Lung (tissue), 12 donors: ENCODE data around the gene ARID1B. TPM values are rescaled to one million over a fixed set of nuclear protein-coding genes. Genes with fewer than 3 reads are reported as not detected.

ENCODE experiments used
- ATAC-seq: fragments of 200-7000 bp; cut with Tn5 transposase; one replicate; pipeline ENCODE4 v1.9.1; 2020; ENCODE audit warnings: moderate number of reproducible peaks; ENCODE audit not compliant: insufficient read depth, low FRiP score
- DNase-seq, 3 donors: peaks; one replicate each; pipeline ENCODE4 v3.0.0-alpha.2; 2013 to 2017
- H3K27ac ChIP-seq, 2 donors: one replicate each; pipeline ENCODE4 v1.5.1; 2013; ENCODE audit warnings: mild to moderate bottlenecking in 2 of 2, moderate library complexity in 2 of 2, control low read depth in 1 of 2, inconsistent platforms in 1 of 2, low read depth in 1 of 2, low read length in 1 of 2
- H3K27me3 ChIP-seq, 3 donors: one replicate each; pipeline ENCODE4 v1.5.1; 2013; ENCODE audit warnings: low read length in 2 of 3; ENCODE audit not compliant: control insufficient read depth in 3 of 3, insufficient read depth in 3 of 3
- H3K36me3 ChIP-seq, 4 donors: one replicate each; pipeline ENCODE4 v1.5.1; 2013; ENCODE audit warnings: low read length in 4 of 4, mild to moderate bottlenecking in 1 of 4, moderate library complexity in 1 of 4; ENCODE audit not compliant: control insufficient read depth in 4 of 4, insufficient read depth in 4 of 4
- H3K4me1 ChIP-seq, 5 donors: one replicate each; pipeline ENCODE4 v1.5.1; 2013; ENCODE audit warnings: low read length in 5 of 5, mild to moderate bottlenecking in 2 of 5, moderate library complexity in 1 of 5; ENCODE audit not compliant: control insufficient read depth in 5 of 5, insufficient read depth in 5 of 5
- H3K4me3 ChIP-seq: one replicate; pipeline ENCODE4 v1.5.1; 2013; ENCODE audit warnings: mild to moderate bottlenecking, control low read depth, moderate library complexity
- H3K9ac ChIP-seq, 2 donors: one replicate each; pipeline ENCODE4 v1.5.1; 2013; ENCODE audit warnings: low read length in 2 of 2, control low read depth in 1 of 2; ENCODE audit not compliant: insufficient read depth in 1 of 2
- H3K9me3 ChIP-seq, 4 donors: one replicate each; pipeline ENCODE4 v1.5.1; 2013; ENCODE audit warnings: low read length in 3 of 4, mild to moderate bottlenecking in 1 of 4, moderate library complexity in 1 of 4; ENCODE audit not compliant: control insufficient read depth in 4 of 4, insufficient read depth in 3 of 4
- CTCF ChIP-seq: IDR thresholded peaks from 2 replicates; pipeline ENCODE4 v1.5.1; 2012; ENCODE audit warnings: mild to moderate bottlenecking; ENCODE audit errors: control extremely low read depth, extremely low read depth
- WGBS, 2 donors: extraction: QIAGEN DNeasy Blood & Tissue Kit; methylation state at CpG; one replicate each; pipeline ENCODE4 v1.1.7; 2013; 5-methylcytosine and 5-hydroxymethylcytosine counted together
- polyA plus RNA-seq, 2 donors: library from polyadenylated mRNA; stranded (reverse); fragments of 200-250 nt; gene quantifications; one replicate each; pipeline ENCODE4 v1.2.1, GENCODE V29; 2013
- total RNA-seq, 2 donors: library from RNA; depleted of rRNA in 1 of 2; stranded (reverse); fragments of >200 nt in 1 of 2; gene quantifications; one replicate each; pipeline ENCODE4 v1.2.1, GENCODE V29; 2014 to 2021
- donor health status: control.
- donor health status: control.
- donor health status: Bipolar disorder and iron deficiency.
- donor health status: healthy.
- donor health status: DM: yes; HTN: yes; CAD: no.

The ARID1B gene
- total and polyA plus RNA-seq, 4 donors, result 10.5 to 239 (median 50.9) TPM

GRCh38 chr6:157253699-157254098 lies 476.5 kb downstream of the ARID1B start:
- WGBS, 2 donors, result 75 to 80% methylated on average over 7 of the region's 7 CpGs
- H3K27ac ChIP-seq, result no peak overlapping the region
- ATAC-seq, result no peak
- no peak for DNase-seq
- no peaks in the 10 kb centered on the region for H3K27me3 ChIP-seq
- no peaks in the 10 kb centered on the region for H3K36me3 ChIP-seq
- H3K4me1 ChIP-seq, result peaks cover 0 to 3% (median 0%) of the 10 kb centered on the region in 5 donors
- H3K4me3 ChIP-seq, result no peak overlapping the region
- TF ChIP-seq CTCF, result no peak
- peaks cover 0 to 2% (median 0%) of the 10 kb centered on the region in 4 donors for H3K9me3 ChIP-seq
- no peak overlapping the region for H3K9ac ChIP-seq

GRCh38 chr6:157254538-157254937 lies 477.4 kb downstream of the ARID1B start:
- no peaks in the 10 kb centered on the region for H3K36me3 ChIP-seq
- TF ChIP-seq CTCF, result no peak
- H3K9me3 ChIP-seq, result peaks cover 0 to 2% (median 0%) of the 10 kb centered on the region in 4 donors
- no peak overlapping the region for H3K9ac ChIP-seq
- DNase-seq (no peak), ATAC-seq (no peak)
- H3K4me1 ChIP-seq, result peaks cover 0 to 3% (median 1%) of the 10 kb centered on the region in 5 donors
- H3K27ac ChIP-seq, result no peak overlapping the region
- WGBS, 2 donors, result 93% methylated on average over 3 of the region's 3 CpGs
- no peak overlapping the region for H3K4me3 ChIP-seq
- H3K27me3 ChIP-seq, result no peaks in the 10 kb centered on the region

- peaks cover 0 to 6% (median 3%) of the 10 kb centered on the region in 5 donors for H3K4me1 ChIP-seq
- ATAC-seq (no peak), DNase-seq (no peak)
Measured at GRCh38 chr6:157255079-157255478, 477.9 kb downstream of the ARID1B start.

More at GRCh38 chr6:157255079-157255478, 477.9 kb downstream of the ARID1B start:
- WGBS, 2 donors, result 82 to 92% methylated on average over 3 of the region's 3 CpGs
- Histone ChIP-seq H3K27ac (no peak overlapping the region), H3K4me3 (no peak overlapping the region), H3K9ac (no peak overlapping the region), H3K27me3 (no peaks in the 10 kb centered on the region), H3K9me3 (peaks cover 0 to 2% (median 0%) of the 10 kb centered on the region in 4 donors), H3K36me3 (no peaks in the 10 kb centered on the region)
- no peak for TF ChIP-seq CTCF
